Activated CD8-positive, alpha-beta memory T cell treated with anti-CD3 and anti-CD28 coated beads, Interleukin-2, amount 10 ng/mL, durations not matched to agents 7 days and 5 days (primary cell): ENCODE data around the gene LTB. TPM values are rescaled to one million over a fixed set of nuclear protein-coding genes. Genes with fewer than 3 reads are reported as not detected.

ENCODE experiments used
- ATAC-seq: fragments of 150-1000 bp; cut with Tn5 transposase; one replicate; pipeline ENCODE4 v1.10.0; 2021; ENCODE audit warnings: moderate library complexity
- CTCF ChIA-PET: fragments of 350-600 bp; sonication (Branson Sonifier 250); formaldehyde crosslinking; loops from one replicate; lab custom pipeline; 2021; ENCODE audit warnings: antibody characterized with exemption; lab: Charles Lee
- DNase-seq: peaks from one replicate; pipeline ENCODE4 v3.0.0-alpha.2; 2020
- H3K27ac Mint-ChIP-seq: one replicate; pipeline ENCODE4 v1.8.0; 2021; ENCODE audit warnings: mild to moderate bottlenecking, mixed read lengths
- H3K27me3 Mint-ChIP-seq: one replicate; pipeline ENCODE4 v1.8.0; 2021; ENCODE audit warnings: mixed read lengths
- H3K36me3 Mint-ChIP-seq: one replicate; pipeline ENCODE4 v1.8.0; 2021; ENCODE audit warnings: mild to moderate bottlenecking, mixed read lengths
- H3K4me1 Mint-ChIP-seq: one replicate; pipeline ENCODE4 v1.8.0; 2021; ENCODE audit warnings: mixed read lengths
- H3K4me3 Mint-ChIP-seq: one replicate; pipeline ENCODE4 v1.8.0; 2021; ENCODE audit warnings: mild to moderate bottlenecking, moderate library complexity, mixed read lengths
- H3K9me3 Mint-ChIP-seq: one replicate; pipeline ENCODE4 v1.8.0; 2022; ENCODE audit warnings: low read depth, mixed read lengths
- total RNA-seq, 2 experiments: library from RNA; stranded (reverse); gene quantifications; one replicate each; pipeline ENCODE4 v1.2.3, GENCODE V29; 2021

Gene LTB
- total RNA-seq, 2 experiments from 2014 or later, result 608 to 839 TPM

- DNase-seq (no peak), ATAC-seq (no peak)
- CTCF ChIA-PET, result interaction anchor here (1.0 to 26.0 kb wide), 5 partner anchors 5 to 43 kb away, joined by 4 to 952 read pairs (median 931); partner anchors contain the start of genes AIF1, ATP6V1G2, DDX39B and LST1
- Mint-ChIP-seq H3K4me1 (peaks cover 87% of the 10 kb centered on the region), H3K27me3 (no peaks in the 10 kb centered on the region), H3K27ac (peak overlapping the region; percentile 71), H3K9me3 (no peaks in the 10 kb centered on the region), H3K36me3 (peaks cover 25% of the 10 kb centered on the region), H3K4me3 (peak overlapping the region; percentile 9)
These were observed 6.8 kb upstream of the LTB start for GRCh38 chr6:31588871-31589650.

GRCh38 chr6:31587791-31588777, 5.9 kb upstream of the LTB start:
- no peak for DNase-seq
- Mint-ChIP-seq H3K4me1 (peaks cover 87% of the 10 kb centered on the region), H3K27me3 (no peaks in the 10 kb centered on the region), H3K36me3 (peaks cover 27% of the 10 kb centered on the region), H3K4me3 (peak overlapping the region; percentile 83), H3K9me3 (no peaks in the 10 kb centered on the region), H3K27ac (peak overlapping the region; percentile 96)
- CTCF ChIA-PET, result interaction anchor here (0.6 to 26.0 kb wide), 7 partner anchors 6 to 242 kb away, joined by 3 to 952 read pairs (median 189); partner anchors contain the start of genes AIF1, ATP6V1G2, DDX39B and LST1
- peak; percentile 6 for ATAC-seq

GRCh38 chr6:31586599-31587281, 4.5 kb upstream of the LTB start:
- DNase-seq, result no peak
- peak overlapping the region; percentile 96 for H3K27ac Mint-ChIP-seq
- H3K4me3 Mint-ChIP-seq, result peak overlapping the region; percentile 83
- ATAC-seq, result peak; percentile 32
- H3K36me3 Mint-ChIP-seq, result peaks cover 37% of the 10 kb centered on the region
- CTCF ChIA-PET, result interaction anchor here (0.8 to 26.0 kb wide), 9 partner anchors 6 to 220 kb away, joined by 3 to 952 read pairs (median 5); partner anchors contain the start of genes ATP6V1G2, DDX39B, GPANK1 and LST1
- H3K9me3 Mint-ChIP-seq, result no peaks in the 10 kb centered on the region
- H3K4me1 Mint-ChIP-seq, result peaks cover 83% of the 10 kb centered on the region
- no peaks in the 10 kb centered on the region for H3K27me3 Mint-ChIP-seq

- Mint-ChIP-seq H3K27me3 (no peaks in the 10 kb centered on the region), H3K36me3 (peaks cover 44% of the 10 kb centered on the region), H3K4me1 (peaks cover 76% of the 10 kb centered on the region), H3K4me3 (peak within 1 kb of the TSS; percentile 83), H3K9me3 (no peaks in the 10 kb centered on the region), H3K27ac (peak within 1 kb of the TSS; percentile 96)
- CTCF ChIA-PET, result interaction anchor here (1.1 to 26.0 kb wide), 7 partner anchors 5 to 219 kb away, joined by 3 to 952 read pairs (median 189); partner anchors contain the start of genes ATP6V1G2, DDX39B, LST1 and LTB
- ATAC-seq, result peak; percentile 7
- DNase-seq, result no peak
These were observed 3.8 kb upstream of the LTB start, which contains the start of gene LST1 for GRCh38 chr6:31586008-31586407. TSS of gene LST1 (plus strand) at chr6:31586277. CDS start at chr6:31587300, 1,023 bp downstream.

- Mint-ChIP-seq H3K4me3 (peak overlapping the region; percentile 83), H3K27ac (peak overlapping the region; percentile 96), H3K36me3 (peaks cover 46% of the 10 kb centered on the region), H3K27me3 (no peaks in the 10 kb centered on the region), H3K9me3 (no peaks in the 10 kb centered on the region), H3K4me1 (peaks cover 71% of the 10 kb centered on the region)
- ATAC-seq, result peak; percentile 28
- CTCF ChIA-PET, result interaction anchor here (1.1 to 26.0 kb wide), 6 partner anchors 4 to 39 kb away, joined by 3 to 952 read pairs (median 560); partner anchors contain the start of genes ATP6V1G2, DDX39B, LST1 and LTB
- DNase-seq, result peak; percentile 77
These were observed 3.3 kb upstream of the LTB start for GRCh38 chr6:31585491-31585890.

- Mint-ChIP-seq H3K4me1 (peaks cover 70% of the 10 kb centered on the region), H3K36me3 (peaks cover 52% of the 10 kb centered on the region), H3K27ac (peak overlapping the region; percentile 94), H3K4me3 (peak overlapping the region; percentile 86), H3K9me3 (no peaks in the 10 kb centered on the region), H3K27me3 (no peaks in the 10 kb centered on the region)
- no peak for DNase-seq
- CTCF ChIA-PET, result interaction anchor here (0.7 to 26.0 kb wide), 9 partner anchors 12 to 246 kb away, joined by 3 to 952 read pairs (median 19); partner anchors contain the start of genes ATP6V1G2, DDX39B, HSPA1B and LST1
- no peak for ATAC-seq
These were observed 592 bp downstream of the LTB start for GRCh38 chr6:31581434-31582229.

GRCh38 chr6:31580807-31581433, 1.3 kb downstream of the LTB start:
- H3K36me3 Mint-ChIP-seq, result peaks cover 59% of the 10 kb centered on the region
- CTCF ChIA-PET, result interaction anchor here (0.7 to 26.0 kb wide), 9 partner anchors 11 to 158 kb away, joined by 3 to 952 read pairs (median 19); partner anchors contain the start of genes ATP6V1G2, DDX39B, LST1 and LTA

GRCh38 chr6:31580438-31580740, 1.8 kb downstream of the LTB start:
- H3K4me3 Mint-ChIP-seq, result peak overlapping the region; percentile 86
- ATAC-seq, result no peak
- no peak for DNase-seq
- H3K27ac Mint-ChIP-seq, result peak overlapping the region; percentile 94
- CTCF ChIA-PET, result interaction anchor here (1.2 to 26.0 kb wide), 8 partner anchors 11 to 158 kb away, joined by 3 to 952 read pairs (median 56); partner anchors contain the start of genes ATP6V1G2, DDX39B, LST1 and LTA
- H3K36me3 Mint-ChIP-seq, result peaks cover 65% of the 10 kb centered on the region
- H3K9me3 Mint-ChIP-seq, result no peaks in the 10 kb centered on the region
- peaks cover 70% of the 10 kb centered on the region for H3K4me1 Mint-ChIP-seq
- H3K27me3 Mint-ChIP-seq, result no peaks in the 10 kb centered on the region

More at GRCh38 chr6:31580807-31581433, 1.3 kb downstream of the LTB start:
- Mint-ChIP-seq H3K4me3 (peak overlapping the region; percentile 86), H3K27me3 (no peaks in the 10 kb centered on the region), H3K9me3 (no peaks in the 10 kb centered on the region), H3K27ac (peak overlapping the region; percentile 94), H3K4me1 (peaks cover 70% of the 10 kb centered on the region)
- peak; percentile 71 for ATAC-seq
- DNase-seq, result peak; percentile 92

GRCh38 chr6:31579546-31580437, 2.4 kb downstream of the LTB start:
- CTCF ChIA-PET, result interaction anchor here (1.2 to 26.0 kb wide), 8 partner anchors 10 to 159 kb away, joined by 3 to 952 read pairs (median 56); partner anchors contain the start of genes ATP6V1G2, DDX39B, LST1 and LTA
- peak overlapping the region; percentile 94 for H3K27ac Mint-ChIP-seq
- H3K4me3 Mint-ChIP-seq, result peak overlapping the region; percentile 86
- H3K9me3 Mint-ChIP-seq, result no peaks in the 10 kb centered on the region
- H3K36me3 Mint-ChIP-seq, result peaks cover 66% of the 10 kb centered on the region
- ATAC-seq, result no peak
- no peaks in the 10 kb centered on the region for H3K27me3 Mint-ChIP-seq
- DNase-seq, result no peak
- H3K4me1 Mint-ChIP-seq, result peaks cover 70% of the 10 kb centered on the region

GRCh38 chr6:31579119-31579505, 3.1 kb downstream of the LTB start:
- Mint-ChIP-seq H3K27ac (peak overlapping the region; percentile 65), H3K4me1 (peaks cover 70% of the 10 kb centered on the region), H3K4me3 (peak overlapping the region; percentile 86), H3K27me3 (no peaks in the 10 kb centered on the region), H3K9me3 (no peaks in the 10 kb centered on the region), H3K36me3 (peaks cover 66% of the 10 kb centered on the region)
- ATAC-seq (no peak), DNase-seq (no peak)
- CTCF ChIA-PET, result interaction anchor here (1.9 to 26.0 kb wide), 5 partner anchors 9 to 43 kb away, joined by 6 to 952 read pairs (median 189); partner anchors contain the start of genes ATP6V1G2, DDX39B, LST1 and LTA
